Measurements from ENCODE around the gene MAGI1.
A peak's percentile ranks its signal among the peaks of the same experiment; 100 is the strongest.
"Not testable (repeated sequence)": the region's sequence is repeated elsewhere in the genome, so short reads cannot be mapped to it uniquely, and the experiment has no call there.

The MAGI1 gene

DNA sequence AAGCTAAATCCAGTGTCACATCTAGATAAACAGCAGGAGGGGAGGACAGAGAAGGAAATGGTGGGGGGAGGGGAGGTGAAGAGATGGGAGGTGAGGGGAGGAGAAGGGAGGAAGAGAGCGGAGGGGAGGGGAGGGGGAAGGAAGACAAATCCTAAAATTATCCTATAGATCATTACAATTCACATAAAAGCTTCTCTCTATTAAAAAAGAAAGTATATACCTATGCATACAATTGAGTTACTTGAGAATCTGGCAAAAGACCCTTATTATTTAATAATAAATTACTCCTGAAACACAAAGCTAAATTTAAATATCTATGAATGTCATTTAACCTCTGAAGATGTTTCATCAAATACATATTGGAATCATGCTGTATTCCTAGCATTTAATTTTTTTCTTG lies 303.9 kb downstream of the MAGI1 start:
- no peak for DNase-seq

DNA sequence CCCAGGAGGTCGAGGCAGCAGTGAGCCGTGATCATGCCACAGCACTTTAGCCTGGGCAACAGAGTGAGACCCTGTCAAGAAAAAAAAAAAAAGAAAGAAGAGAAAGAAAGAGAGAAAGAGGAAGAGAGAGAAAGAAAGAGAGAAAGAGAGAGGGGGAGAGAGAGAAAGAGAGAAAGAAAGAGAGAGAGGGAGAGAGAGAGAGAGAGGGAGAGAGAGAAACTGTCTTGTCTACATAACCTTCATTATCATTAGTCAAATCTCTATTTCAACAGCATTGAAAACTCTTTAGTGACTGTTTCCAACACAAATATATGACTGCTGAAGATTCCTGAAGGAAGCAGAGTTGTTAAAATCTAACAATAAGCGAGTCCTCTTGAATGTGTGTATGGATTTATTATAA lies 304.3 kb downstream of the MAGI1 start:
- no peak for DNase-seq

DNA sequence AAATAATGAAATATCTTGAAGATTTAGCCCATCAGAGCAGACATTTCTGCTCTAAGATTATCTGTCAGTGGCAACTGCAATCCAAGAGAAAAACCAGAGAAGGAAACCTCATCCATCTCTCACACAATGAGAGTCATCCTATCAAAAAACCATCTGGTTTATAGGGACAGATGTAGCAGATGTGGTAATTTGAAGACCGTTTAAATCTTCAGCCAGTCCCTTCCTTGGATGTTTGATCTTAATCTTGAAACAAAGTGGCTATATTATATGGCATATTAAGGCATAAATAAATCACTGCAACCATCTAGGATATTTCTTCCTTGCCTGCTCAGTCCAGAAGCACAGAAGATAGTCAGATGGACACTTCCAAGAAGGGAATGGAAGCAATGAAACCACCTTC lies 305.3 kb downstream of the MAGI1 start:
- DNase-seq = peak; percentile 2

DNA sequence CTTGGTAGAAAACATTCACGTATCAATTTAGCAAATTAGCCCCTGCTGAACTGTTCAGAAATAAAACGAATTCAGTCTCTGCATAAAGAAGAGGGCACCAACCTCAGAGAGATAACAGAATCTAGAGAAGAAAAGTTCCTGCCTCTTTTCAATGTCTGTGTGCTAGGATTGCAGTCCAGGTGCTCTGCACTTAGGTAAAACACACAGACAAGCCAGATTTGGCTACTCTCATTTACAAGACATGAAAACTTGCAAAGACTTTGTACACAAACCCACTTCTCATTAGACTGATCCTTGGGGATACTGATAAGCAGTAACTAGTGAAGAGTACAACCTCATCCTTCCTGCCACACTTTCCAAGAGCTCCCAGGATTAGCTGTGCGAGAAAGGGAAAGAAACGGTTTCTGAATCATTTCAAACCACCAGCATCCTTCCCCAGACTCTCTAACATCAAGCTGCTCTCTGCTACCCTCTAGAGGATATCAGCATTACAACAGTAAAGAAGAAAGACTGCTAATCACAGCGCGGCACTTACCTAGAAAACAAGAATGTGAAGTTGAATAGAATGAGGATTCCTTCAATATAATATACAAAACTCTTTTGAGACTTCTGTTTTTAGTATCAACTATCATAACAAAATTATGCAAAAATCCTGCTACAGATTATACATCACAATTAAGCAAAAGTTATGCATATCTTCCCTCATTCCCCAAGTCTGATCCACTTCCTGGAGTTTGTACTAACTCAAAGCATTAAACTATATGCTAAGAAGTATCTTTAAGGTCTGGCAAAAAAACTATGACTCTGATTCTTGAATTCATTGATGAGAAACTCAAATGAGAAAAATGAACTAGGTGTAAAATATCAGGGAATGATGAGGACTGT lies 306.4 kb downstream of the MAGI1 start:
- peak; percentile 59 for DNase-seq

DNA sequence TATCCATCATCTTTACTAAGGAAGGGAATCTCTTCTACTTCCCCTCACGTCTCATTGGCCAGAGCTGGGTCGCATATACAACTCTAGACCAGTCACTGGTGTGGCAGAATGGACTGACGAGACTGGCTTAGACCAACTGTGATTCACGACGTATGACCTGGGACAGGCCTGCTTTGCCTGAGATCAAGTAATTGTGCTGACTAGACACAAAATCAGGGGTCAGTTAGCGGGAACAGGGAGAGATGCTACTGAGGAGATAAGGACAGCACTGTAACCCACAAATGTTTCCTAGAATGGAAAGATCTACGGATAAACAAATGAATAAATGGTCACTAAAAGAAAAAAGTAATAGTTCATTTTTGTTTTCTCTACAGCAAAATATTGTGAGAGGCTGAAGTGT lies 308.3 kb downstream of the MAGI1 start:
- no peak for DNase-seq

DNA sequence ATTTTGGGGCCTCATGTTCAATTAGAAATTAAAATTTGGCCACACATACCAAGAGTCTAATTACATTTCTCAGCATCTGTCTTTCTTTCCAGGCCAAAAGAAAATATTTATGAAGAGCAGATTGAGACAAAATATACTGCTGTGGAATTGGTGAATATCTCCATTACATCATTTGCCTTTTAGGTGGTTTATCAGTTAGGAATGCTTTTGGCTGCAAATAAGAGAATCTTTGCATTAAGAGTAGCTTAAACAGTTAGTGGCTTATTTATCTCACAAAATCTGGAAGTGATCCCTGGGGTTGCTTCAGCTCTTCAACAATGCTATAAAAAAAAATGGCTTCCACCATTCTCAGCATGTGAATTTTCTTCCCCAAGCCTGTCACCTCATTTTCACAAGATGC lies 308.7 kb downstream of the MAGI1 start:
- DNase-seq = no peak

DNA sequence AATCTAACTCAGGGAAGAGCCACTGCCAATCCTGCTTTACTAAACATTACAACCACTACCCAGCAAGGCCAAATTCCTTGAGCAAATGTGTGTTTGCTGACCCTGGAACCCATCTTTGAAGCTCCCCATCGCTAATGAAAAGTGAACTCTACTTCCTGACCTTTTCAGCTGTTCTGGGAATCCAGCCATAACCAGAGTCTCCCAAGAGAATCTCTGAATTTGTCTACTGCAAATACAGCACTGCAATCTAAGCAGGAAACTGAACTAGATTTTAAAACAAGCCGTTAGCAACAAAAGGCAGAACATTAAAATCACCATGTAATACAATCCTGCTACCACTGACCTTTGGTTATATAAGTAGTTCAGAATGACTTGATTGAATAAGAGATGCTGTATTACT lies 309.2 kb downstream of the MAGI1 start:
- peak; percentile 5 for DNase-seq

DNA sequence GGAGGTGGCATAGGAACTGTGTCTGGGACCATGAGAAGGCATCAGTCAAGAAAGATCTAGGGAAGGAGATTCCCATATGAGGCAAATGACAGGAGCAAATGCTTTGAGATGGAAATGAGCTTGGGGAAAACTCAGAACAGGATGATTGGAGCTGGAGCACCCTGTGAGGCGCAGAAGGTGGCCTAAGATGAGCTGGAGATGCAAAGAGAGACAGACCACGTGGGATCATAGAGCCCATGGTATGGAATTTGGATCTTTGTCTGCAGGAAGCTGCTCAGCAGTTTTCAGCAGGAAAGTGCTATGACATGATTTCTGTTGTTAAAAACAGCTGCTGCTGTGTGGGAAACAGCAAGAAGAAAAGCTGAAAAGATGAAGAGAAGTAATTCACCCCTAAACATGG lies 310.6 kb downstream of the MAGI1 start:
- no peak for DNase-seq

DNA sequence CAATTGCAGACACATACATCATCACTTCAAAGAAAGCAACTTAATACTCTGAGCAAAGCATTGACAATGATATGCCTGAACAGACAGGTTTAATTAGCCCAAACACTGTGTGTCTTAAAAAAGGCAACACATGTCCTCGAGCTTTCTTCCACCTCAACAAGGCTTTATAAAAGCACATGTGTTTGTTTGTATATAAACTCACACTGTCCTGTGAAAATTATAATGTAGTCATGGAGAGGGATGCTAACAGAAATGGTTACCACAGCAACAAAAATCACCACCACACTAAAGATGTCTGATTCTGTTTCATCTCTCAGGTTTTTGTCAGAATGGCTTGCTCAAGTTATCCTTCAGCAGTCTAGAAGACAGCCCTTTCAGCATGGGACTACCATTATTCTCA lies 314.7 kb downstream of the MAGI1 start:
- DNase-seq = peak; percentile 19

DNA sequence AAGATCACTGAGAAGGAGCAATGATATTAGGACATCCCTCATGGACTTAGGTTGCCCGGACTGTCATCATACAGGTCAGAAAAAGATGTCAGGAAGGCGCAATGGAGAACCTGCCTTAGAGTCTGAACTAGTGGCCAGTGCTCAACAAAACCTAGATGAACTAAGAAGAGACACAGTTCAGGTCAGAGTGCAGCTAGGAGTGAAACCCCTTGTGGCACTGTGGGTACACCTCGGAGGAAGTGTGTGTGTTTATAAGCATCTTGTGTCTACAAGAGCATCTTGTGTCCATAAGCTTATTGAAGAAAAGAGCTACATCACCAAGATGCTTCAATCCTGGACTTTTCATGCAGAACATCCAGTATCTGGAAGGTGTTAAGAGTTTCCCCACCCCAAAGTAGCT lies 315.7 kb downstream of the MAGI1 start:
- no peak for DNase-seq

DNA sequence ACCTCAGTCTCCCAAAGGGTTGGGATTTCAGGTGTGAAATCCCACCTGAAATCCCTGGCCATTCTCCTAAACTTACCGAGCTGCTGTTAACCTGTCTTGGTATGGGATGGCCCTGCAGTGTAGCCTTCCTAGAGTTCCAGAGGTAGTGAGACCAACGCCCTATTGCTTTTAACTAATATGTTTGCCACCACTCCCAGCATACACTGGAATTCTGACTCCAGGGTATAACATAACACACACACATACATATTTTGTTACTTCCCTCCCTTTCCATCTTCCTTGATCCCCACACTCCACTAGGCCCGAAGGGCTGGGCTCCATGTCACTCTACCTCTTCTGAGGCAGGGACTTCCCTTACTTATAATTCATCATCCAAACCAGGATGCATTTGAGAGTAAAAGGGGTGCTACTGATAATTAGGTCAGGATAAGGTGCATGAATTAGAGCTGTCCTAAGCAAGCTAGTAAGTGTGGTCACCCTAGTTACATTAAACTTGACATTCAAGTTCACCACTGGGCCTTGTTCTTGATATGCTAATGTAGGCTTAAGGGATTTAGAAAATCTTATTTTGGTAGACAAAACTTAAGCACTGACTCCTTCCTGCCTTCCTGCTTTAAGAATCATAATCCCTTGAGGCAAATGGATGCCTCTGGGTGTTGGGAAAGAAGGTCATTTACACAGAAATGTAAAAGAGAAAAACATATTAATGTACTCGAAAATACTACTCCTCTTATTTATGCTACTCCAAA lies 317.6 kb downstream of the MAGI1 start:
- DNase-seq = no peak

DNA sequence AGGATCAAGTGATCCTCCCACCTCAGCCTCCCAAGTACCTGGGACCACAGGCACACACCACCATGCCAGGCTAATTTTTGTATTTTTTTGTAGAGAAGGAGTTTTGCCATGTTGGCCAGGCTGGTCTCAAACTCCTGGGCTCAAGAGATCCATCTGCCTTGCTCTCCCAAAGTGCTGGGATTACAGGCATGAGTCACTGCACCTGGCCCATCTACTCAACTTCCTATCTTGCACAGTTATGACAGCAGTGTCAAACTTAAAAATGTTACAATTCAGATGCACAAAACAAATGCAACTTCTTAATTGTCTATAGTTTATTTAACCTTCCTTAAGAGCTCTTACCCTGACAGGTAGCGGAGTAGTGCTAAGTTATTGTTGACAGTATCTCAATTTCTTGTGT lies 319.1 kb downstream of the MAGI1 start:
- DNase-seq = not testable (repeated sequence)

DNA sequence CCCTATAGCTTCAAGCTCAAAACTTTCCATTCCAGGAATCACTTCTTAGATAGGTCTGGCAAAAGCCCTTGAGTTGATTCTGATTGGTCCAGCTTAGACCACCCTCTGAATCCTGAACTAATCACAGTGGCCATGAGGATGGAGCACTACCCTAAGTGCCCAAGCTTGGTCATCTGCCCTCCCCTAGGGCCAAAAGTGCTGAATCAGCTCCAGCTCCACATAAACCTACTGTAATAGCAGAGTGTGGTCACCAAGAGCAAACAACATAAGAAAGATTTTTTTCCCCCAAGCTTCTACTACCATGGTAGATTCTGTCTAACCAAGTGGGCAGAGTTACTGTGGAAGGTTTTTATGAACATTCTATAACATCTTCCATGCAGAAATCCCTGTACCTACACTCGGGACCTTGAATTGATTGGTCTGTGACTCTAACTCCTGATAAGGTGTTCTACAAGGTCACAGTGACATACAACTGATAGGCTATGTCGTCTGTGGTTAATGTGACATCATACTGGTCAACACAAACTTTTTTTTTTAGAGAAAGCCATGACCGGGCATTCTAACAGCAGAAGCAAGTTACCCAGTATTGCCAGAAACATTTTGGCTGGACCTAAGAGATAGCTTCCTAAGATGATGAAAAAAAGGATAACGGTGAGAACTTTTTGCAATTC lies 320.9 kb downstream of the MAGI1 start:
- no peak for DNase-seq

DNA sequence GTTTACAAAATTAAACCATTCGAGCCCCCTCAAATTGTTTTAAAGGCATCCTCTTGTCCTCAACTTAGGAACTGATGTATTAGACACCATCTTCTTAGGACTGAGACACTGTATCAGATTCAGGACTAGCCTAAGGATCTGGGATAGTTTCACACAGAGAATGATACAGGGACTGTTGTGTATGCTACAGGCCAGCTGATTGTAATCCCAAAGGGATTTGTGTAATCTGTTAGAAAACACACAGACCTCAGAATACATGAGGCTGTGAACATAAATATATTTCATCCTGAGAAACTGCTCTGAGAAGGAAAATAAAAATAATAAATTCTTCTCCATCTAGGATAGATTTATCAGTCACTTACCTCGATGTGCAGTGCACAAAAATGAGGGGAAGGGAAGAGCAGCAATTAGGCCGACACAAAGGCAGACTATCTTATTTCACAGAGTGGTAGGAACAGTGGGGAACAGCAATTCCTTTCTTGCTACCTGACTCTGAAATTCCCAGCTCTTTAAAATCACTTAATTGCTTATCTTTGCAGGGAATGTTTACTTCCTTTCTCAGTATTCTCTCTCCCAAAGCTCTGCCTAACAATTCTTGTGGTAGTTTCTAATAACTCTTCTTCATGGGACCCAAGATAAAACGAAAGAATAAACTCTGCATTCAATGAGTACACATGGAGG lies 322.5 kb downstream of the MAGI1 start:
- no peak for DNase-seq

DNA sequence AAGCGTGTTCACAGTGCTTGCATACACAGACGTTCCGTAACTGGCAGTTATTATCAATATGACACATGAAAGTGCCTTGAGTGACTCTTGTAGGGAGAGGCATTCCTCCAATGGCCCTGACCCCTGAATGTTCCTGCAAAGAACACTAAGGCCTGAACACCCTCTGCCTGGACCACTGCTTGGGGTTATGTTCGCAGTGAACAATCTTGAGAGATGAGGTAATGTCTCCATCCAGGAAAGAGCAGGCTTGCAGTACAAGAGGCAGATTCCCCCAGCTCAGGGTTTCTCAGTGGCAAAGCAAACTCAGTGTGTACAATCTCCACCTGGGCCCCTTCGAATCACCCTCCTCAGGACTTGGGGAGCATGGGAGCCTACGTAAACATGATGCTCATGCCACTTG lies 324.6 kb downstream of the MAGI1 start:
- DNase-seq = no peak

DNA sequence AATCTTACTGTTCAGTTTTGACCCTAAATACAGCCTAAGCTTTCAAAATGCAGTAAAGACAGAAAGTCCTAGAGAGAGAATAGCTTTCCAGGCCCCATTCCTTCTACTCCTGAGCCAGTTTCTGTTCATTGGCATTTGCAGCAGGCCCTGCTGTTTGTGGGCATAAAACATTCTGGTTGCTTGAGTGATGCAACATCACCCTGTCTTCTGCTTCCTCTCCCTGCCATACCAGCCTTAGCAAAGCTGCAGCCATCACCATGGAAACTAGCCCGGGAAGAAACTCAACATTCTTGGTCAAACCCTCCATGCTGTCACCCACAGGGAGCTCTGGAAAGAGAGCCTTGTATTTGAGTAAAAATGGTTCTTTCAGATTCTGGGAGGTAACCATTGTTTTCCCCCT lies 325.7 kb downstream of the MAGI1 start:
- DNase-seq = no peak

DNA sequence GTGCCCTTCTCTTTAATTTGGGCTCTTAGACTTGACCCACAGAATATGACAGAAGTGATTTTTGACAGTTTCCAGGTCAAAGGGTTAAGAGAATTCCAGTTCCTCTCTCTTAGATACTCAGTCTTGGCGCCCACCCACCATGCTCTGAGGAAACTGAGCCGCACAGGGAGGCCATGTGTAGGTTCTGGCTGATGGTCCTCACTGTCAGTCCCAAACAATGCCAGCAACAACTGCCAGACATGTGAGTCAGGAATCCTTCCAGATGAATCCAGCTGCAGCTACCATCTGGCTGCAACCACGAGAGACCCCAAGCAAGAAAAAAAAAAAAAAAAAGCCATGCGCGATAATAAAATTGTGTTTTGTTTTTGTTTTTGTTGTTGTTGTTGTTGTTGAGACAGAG lies 326.6 kb downstream of the MAGI1 start:
- no peak for DNase-seq

DNA sequence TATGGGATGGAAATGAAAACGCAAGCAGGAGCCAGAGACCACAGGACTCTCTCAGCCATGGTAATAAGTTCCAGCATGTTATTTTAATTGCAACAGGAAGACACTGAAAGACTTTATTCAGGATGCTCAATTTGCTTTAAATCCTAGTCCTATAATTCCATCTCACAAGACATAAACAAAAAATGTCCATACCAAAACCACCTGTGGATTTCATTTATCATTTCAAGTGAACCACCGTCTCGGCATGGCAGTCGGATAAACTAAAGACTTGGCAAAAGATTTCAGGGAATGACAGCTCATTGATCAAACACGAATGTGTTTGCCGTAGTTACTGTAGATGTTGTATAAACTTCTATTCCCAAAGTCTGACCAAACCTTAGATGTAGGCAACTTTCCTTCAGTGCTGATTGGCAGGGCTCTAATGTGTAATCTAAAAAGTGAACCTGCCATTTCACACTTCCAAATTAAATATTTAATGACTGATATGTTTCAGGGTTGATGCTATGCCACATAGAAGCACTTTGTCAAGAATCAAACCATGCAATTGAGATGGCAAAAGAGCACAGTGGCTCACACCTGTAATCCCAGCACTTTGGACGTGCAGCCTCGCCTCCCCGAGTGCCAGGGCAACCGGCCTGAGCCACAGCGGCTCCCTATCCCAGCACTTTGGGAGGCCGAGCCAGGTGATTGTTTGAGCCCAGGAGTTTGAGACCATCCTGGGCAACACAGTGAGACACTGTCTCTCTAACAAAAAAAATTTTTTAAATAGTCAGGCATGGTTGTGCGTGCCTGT lies 331.7 kb downstream of the MAGI1 start:
- no peak for DNase-seq

DNA sequence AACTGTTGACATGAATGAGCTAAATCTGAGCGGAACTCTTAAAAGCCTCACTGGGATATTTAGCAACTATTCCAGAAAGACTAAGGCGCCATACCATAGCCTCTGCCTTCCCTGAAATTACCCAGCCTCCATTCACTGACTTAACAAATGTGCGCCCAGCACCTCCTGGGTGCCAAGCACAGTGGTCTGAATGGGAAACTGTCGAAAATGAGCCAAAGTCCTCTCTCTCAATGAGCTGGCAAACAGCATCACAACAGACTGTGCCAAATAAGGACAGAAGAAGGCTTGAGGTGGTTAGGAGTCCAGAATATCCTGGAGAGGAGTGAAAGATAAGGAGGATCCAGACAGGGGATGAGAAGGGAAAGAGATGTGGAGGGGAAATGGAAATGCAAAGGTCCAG lies 332.4 kb downstream of the MAGI1 start:
- no peak for DNase-seq

DNA sequence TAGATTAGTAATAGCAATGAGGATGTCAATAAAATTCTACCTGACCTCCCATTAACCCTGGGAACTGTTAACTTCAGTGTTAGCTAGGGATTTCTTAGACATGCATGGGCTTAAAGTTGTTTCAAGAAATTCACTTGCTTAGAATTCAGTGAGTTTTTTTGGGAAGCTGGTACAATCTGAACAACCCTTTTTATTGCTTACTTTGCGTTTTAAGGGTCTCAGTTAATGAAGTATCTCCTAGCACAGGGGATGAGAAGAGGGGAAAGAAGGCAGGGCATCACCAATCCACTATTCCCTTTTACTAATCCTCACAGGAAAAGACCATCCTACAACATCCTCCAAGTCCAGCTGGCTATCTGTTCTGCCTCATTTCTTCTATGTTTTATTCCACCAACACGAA lies 334.9 kb downstream of the MAGI1 start:
- DNase-seq = no peak

DNA sequence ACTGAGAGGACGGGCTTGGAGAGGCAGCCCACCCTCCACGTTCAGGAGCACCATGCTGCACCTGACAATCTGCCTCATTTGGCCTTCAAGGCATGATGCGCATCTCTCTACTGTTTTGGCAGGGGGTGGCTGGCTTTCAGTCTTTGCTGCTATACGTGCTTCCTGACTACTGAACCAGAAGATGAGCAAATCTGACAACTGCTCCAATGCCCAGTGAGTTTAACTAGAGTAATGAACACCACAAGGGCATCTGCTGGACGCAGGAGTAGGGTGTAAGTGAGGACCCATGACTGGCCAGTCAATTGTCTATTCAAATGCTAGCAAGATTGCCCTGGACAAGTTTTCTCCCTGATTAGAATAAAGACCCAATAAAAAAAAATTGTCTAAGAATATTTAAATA lies 335.7 kb downstream of the MAGI1 start:
- DNase-seq = no peak

DNA sequence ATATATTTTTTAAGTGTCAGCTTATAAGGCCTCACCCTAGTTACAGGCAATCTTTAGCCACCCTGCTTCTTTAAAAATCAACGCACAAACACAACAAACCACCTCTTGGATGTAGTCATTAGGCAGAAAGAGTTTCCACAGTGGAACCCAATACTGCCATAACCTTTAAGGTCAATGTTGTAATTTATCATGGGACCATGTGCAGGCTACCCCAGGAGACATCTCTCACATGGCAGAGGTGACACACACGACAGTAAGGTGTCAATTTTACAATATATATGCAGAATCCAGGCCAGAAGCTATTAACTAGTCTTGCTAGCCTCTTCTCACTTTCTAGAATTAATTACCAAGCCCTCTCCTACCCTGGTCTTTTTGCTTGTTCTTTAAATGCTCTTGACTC lies 336.5 kb downstream of the MAGI1 start:
- no peak for DNase-seq

Data from NCI-H2171 treated with DMSO at 0.1 percent for 48 hours (cell line).